Activated T-cell treated with anti-CD3 and anti-CD28 coated beads, Interleukin-2, amount 50 U/mL, for 4 hours (primary cell): ENCODE data around the gene ZNF775. TPM values are rescaled to one million over a fixed set of nuclear protein-coding genes. Genes with fewer than 3 reads are reported as not detected.

ENCODE experiments used
- total RNA-seq, 3 donors: library from RNA; stranded (reverse); gene quantifications; one replicate each; pipeline ENCODE4 v1.2.1, GENCODE V29; 2021

The ZNF775 gene
- total RNA-seq, 3 donors from 2014 or later = 3.4 to 4.5 (median 4.2) TPM

Other genes starting within 250 kb of the ZNF775 start
- gene LRRC61, start 56.0 kb upstream of the ZNF775 start, total RNA-seq = 10 to 100 TPM; 24.5 to 29.4 (median 26.1) TPM
- gene ACTR3C, start 55.8 kb upstream of the ZNF775 start, total RNA-seq = 1 to 10 TPM; 5.1 to 7.0 (median 5.5) TPM
- 1 to 10 TPM; 1.2 to 1.4 (median 1.3) TPM for gene RARRES2, start 37.7 kb upstream of the ZNF775 start, total RNA-seq
- 10 to 100 TPM; 54.7 to 68.4 (median 62.6) TPM for gene REPIN1, start 10.5 kb upstream of the ZNF775 start, total RNA-seq
- 1 to 10 TPM; 3.5 to 4.0 (median 3.6) TPM for gene GIMAP8, start 71.3 kb downstream of the ZNF775 start, total RNA-seq
- gene GIMAP7, start 135.5 kb downstream of the ZNF775 start, total RNA-seq = 10 to 100 TPM; 23.9 to 28.3 (median 25.0) TPM
- 10 to 100 TPM; 10.1 to 11.1 (median 11.1) TPM for gene GIMAP4, start 188.1 kb downstream of the ZNF775 start, total RNA-seq